Lower leg skin (tissue), 4 donors: Measurements from ENCODE around the gene TRAPPC4. TPM values are rescaled to one million over a fixed set of nuclear protein-coding genes. Genes with fewer than 3 reads are reported as not detected.

Experiments used
- DNase-seq, 2 donors: peaks; one replicate each; pipeline ENCODE4 v3.0.0-alpha.2; 2019; ENCODE audit warnings: low spot score in 2 of 2
- H3K4me3 ChIP-seq: fragments of 200-600 bp; sonication (generic); 2 replicates; pipeline ENCODE4 v1.5.1; 2017; ENCODE audit warnings: mild to moderate bottlenecking, low read depth; ENCODE audit not compliant: poor library complexity, severe bottlenecking
- POLR2A ChIP-seq, 2 donors: fragments of 450-650 bp; IDR thresholded peaks; one replicate each; pipeline ENCODE4 v1.6.1; 2016 to 2017; ENCODE audit warnings: antibody characterized with exemption in 2 of 2, mild to moderate bottlenecking in 1 of 2, moderate library complexity in 1 of 2
- WGBS, 2 donors: methylation state at CpG; one replicate each; pipeline ENCODE4 v1.1.5; 2018; 5-methylcytosine and 5-hydroxymethylcytosine counted together
- intact Hi-C: fragments of 100-400 bp; cut with DNase I; formaldehyde crosslinking; loops from one replicate; pipeline ENCODE4 v1.15.0; 2023; ENCODE audit warnings: low total_unique reads
- total RNA-seq, 4 donors: library from RNA; depleted of rRNA; stranded (reverse); fragments of >200 nt; gene quantifications; one replicate each; pipeline ENCODE4 v1.1.0, GENCODE V29; 2016
- TF ChIP-seq, protein P1 (sequence below), 3 donors: fragments of 450-650 bp; IDR thresholded peaks; one replicate each; pipeline ENCODE4 v1.5.1; 2016; ENCODE audit warnings: antibody characterized with exemption in 3 of 3, mild to moderate bottlenecking in 3 of 3, moderate library complexity in 2 of 3

The TRAPPC4 gene
- total RNA-seq, 4 donors from 2014 or later: 40.3 to 53.4 (median 52.2) TPM

DNA sequence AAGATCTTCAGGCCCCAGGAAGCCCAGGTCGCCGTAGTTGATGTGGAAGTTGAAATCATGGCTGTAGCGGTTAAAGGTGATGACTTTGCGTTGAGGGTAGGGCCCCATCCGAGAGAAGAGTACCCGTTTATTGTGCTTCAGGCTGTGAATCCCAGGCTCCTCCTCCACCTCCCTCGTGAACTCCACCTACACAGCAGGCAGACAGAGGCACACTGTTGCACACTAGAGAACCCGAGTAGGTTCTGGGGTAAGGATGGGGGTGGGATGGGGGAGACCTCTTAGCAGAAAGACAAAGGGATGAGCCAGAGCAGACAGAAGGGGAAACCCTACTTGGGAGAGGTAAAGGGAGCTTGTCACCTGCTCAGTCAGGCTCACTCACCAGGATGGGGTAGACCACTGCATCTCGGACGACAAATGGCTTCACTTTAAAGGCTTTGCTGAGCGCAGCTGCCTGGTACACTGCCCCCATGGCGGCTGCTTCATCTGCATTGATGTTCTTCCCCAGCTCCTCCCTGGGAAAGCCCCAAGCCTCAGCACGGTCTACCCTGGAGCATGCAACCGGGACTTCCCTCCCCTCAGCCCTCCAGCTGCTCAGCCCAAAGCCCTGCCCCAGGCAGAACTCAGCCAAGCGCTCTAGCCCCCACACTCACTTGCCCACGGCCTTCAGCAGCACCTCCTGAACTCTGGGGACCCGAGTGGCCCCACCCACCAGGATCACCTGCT is 33.0 kb downstream of the TRAPPC4 start:
- intact Hi-C loops: no loop called here
- DNase-seq: no peak
- TF ChIP-seq, protein P1, sequence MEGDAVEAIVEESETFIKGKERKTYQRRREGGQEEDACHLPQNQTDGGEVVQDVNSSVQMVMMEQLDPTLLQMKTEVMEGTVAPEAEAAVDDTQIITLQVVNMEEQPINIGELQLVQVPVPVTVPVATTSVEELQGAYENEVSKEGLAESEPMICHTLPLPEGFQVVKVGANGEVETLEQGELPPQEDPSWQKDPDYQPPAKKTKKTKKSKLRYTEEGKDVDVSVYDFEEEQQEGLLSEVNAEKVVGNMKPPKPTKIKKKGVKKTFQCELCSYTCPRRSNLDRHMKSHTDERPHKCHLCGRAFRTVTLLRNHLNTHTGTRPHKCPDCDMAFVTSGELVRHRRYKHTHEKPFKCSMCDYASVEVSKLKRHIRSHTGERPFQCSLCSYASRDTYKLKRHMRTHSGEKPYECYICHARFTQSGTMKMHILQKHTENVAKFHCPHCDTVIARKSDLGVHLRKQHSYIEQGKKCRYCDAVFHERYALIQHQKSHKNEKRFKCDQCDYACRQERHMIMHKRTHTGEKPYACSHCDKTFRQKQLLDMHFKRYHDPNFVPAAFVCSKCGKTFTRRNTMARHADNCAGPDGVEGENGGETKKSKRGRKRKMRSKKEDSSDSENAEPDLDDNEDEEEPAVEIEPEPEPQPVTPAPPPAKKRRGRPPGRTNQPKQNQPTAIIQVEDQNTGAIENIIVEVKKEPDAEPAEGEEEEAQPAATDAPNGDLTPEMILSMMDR (IDR thresholded peaks at IDR 0.05): no peak
- TF ChIP-seq POLR2A (IDR thresholded peaks at IDR 0.05): no peak
- 74 to 77% methylated on average over 17 of the region's 17 CpGs for WGBS, 2 donors
- no peak overlapping the region for H3K4me3 ChIP-seq

DNA sequence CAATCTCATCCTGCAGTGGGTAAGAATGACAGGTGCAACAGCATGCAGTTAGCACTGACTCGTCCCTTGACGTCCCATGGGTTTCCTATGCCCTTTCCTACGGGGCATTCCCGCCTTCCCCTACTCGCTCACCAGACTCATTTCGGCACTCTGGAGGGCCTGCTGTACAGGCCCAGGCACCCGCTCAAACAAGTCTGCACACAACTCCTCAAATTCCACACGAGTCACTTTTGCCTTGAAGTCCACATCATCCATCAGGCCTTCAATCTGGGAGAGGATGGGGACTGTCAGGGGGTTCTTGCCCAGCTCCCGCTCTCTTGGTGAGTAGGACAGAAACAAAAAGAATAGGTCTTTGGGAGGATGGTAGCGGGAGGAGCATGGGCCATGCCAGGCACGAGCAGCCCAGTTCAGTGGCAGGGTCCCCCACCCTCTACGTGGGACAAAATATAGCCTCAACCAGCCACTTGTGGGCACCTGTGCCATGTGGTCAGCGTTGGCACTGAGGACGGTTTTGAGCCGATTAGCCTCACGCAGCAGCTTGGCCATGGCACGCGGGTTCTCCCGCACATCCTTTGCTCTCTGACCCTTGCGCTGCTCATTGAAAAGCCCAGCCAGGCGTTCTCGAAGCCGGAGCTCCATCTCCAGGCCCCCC is 33.7 kb downstream of the TRAPPC4 start:
- intact Hi-C loops: no loop called here
- H3K4me3 ChIP-seq: no peak overlapping the region
- DNase-seq: no peak
- TF ChIP-seq POLR2A (IDR thresholded peaks at IDR 0.05): no peak
- TF ChIP-seq, protein P1 (IDR thresholded peaks at IDR 0.05): no peak
- 85 to 92% methylated on average over 23 of the region's 23 CpGs for WGBS, 2 donors

DNA sequence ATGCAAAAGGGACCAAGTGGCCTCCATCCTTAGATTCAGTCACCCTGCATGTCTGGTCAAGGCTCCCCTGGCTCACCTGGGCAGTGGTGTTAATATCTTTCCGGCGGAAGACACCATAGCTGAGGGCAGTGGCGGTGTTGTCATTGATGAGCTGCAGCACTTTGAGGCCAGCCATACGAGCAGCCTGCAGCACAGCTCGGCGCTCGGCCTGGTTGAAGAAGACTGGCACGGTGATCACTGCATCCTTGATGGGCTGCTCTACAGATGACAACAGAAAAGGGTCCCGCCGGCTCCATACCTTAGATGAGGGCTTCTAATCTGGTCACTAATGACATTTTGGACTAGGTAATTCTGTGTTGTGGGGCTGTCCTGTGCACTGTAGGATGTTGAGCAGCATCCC is 35.9 kb downstream of the TRAPPC4 start:
- DNase-seq: no peak
- TF ChIP-seq, protein P1 (IDR thresholded peaks at IDR 0.05): no peak
- no peak for TF ChIP-seq POLR2A (IDR thresholded peaks at IDR 0.05)
- no peak overlapping the region for H3K4me3 ChIP-seq
- intact Hi-C loops: no loop called here
- 91 to 95% methylated on average over 9 to 10 of the region's 10 CpGs for whole genome bisulfite sequencing, 2 donors

DNA sequence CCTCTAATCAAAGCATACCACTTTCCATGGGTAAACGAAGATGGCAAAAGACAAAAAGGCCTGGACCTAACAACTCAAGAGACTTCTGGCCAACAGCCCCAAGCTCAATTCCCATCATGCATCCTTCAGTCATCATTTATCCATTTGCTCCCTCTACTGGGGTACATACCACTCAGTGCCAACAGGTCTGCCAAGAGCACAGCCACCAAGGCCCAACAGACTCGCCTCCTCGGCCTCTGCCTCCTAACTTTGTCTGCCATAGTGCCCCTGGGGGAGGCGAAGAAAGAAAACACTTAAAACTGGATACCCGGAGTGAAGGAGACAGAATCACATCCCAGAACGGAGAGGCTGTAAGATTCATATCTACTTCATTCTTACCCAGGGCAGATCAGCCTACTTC is 37.3 kb downstream of the TRAPPC4 start:
- DNase-seq: no peak
- peak overlapping the region; percentile 75 for H3K4me3 ChIP-seq
- intact Hi-C loops: no loop called here
- no peak for TF ChIP-seq POLR2A (IDR thresholded peaks at IDR 0.05)
- TF ChIP-seq, protein P1 (IDR thresholded peaks at IDR 0.05): no peak
- 46 to 47% methylated on average over 6 of the region's 6 CpGs for WGBS, 2 donors

DNA sequence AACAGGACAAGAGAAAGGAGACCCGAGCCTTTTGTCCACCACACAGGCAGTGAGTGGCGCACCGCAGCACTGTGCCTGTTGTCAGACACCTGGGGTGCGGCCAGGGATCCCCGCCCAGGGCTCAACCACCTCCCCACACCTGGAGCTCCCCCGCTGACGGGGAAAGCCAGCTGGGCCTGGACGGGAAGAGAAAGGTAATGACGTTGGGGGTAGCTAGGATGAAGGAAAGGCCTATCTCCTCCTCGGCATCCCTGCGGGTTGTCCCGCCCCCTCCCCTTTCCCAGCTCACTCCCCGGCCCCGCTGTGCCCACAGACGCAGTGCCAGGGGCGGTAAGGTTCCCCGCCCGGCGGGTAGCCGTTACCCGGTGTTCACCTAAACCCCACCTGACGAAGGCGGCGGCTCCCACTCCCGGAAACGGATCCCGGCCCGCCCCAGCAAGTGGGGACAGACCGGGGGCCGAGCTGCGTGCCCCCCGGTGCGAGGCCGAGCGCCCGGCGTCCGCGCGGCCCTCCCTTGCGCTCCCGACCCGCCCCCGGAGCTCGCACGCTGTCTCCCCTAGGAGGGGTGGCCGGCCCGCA is 37.9 kb downstream of the TRAPPC4 start:
- no peak for TF ChIP-seq POLR2A (IDR thresholded peaks at IDR 0.05)
- TF ChIP-seq, protein P1 (IDR thresholded peaks at IDR 0.05): no peak
- WGBS, 2 donors: 0 to 1% methylated on average over 23 to 35 of the region's 48 CpGs
- intact Hi-C loops: no loop called here
- peak overlapping the region; percentile 75 for H3K4me3 ChIP-seq
- peak; percentile 24 to 90 for DNase-seq
